Measurements from ENCODE around the gene COG7. TPM values are rescaled to one million over a fixed set of nuclear protein-coding genes. Genes with fewer than 3 reads are reported as not detected.
A peak's percentile ranks its signal among the peaks of the same experiment; 100 is the strongest.

The COG7 gene
- total RNA-seq, 1 experiment from 2014 or later, result 17.9 TPM

- Mint-ChIP-seq H3K27me3 (ENCODE audit: low read depth) (peaks cover 8% of the 10 kb centered on the region), H3K9me3 (peaks cover 5 to 9% of the 10 kb centered on the region in 2 experiments; a peak in 2 of 5 replicates), H3K36me3 (ENCODE audit: insufficient read depth in 1 of 3, low read depth in 3 of 3) (peaks cover 0 to 4% (median 0%) of the 10 kb centered on the region in 3 experiments; a peak in 2 of 7 replicates), H3K4me3 (no peak overlapping the region), H3K27ac (peak overlapping the region in 2 of 3 experiments; percentile 62 to 90; a peak in 4 of 7 replicates), H3K4me1 (peaks cover 22 to 35% of the 10 kb centered on the region in 2 experiments)
- Histone ChIP-seq H4K20me1 (ENCODE audit: control insufficient read depth, insufficient read depth, insufficient read length) (no peaks in the 10 kb centered on the region), H3K14ac (ENCODE audit: insufficient read depth, low read length) (no peak overlapping the region), H3K27me3 (ENCODE audit: insufficient read depth, low read length) (no peaks in the 10 kb centered on the region), H2AFZ (ENCODE audit: low read length) (no peak overlapping the region), H3K56ac (ENCODE audit: insufficient read length, low read depth, low read length) (no peak overlapping the region), H3K9ac (ENCODE audit: extremely low read depth, insufficient read length, low read length) (no peak overlapping the region), H3K18ac (ENCODE audit: insufficient read length, low read depth, low read length) (no peak overlapping the region), H3K9me3 (ENCODE audit: control insufficient read depth, low read depth, low read length) (no peaks in the 10 kb centered on the region), H2BK120ac (ENCODE audit: low read depth, low read length, poor library complexity, severe bottlenecking) (no peak overlapping the region), H4K8ac (replicated peaks; ENCODE audit: insufficient read length, low read depth, low read length) (no peak overlapping the region), H2BK15ac (ENCODE audit: low read depth, low read length) (no peak overlapping the region), H2BK20ac (ENCODE audit: low read depth, low read length, poor library complexity, severe bottlenecking) (no peak overlapping the region), H3K4ac (ENCODE audit: low read depth, low read length) (no peak overlapping the region), H3K27ac (ENCODE audit: insufficient read length, low read depth, low read length) (no peak overlapping the region), H2AK5ac (ENCODE audit: insufficient read length, low read length) (no peak overlapping the region), H2BK5ac (ENCODE audit: insufficient read length, low read length) (no peak overlapping the region), H4K5ac (ENCODE audit: insufficient read length, low read depth, low read length) (no peak overlapping the region), H3K23me2 (ENCODE audit: insufficient read length, low read depth, low read length, poor library complexity, severe bottlenecking) (no peaks in the 10 kb centered on the region), H3K79me2 (ENCODE audit: insufficient read depth, low read length) (no peaks in the 10 kb centered on the region), H3K79me1 (ENCODE audit: insufficient read depth, low read depth, low read length, poor library complexity, severe bottlenecking) (no peaks in the 10 kb centered on the region), H4K91ac (ENCODE audit: insufficient read length, low read depth, low read length) (no peak overlapping the region), H2BK12ac (ENCODE audit: insufficient read length, low read depth, low read length) (no peak overlapping the region), H3K4me2 (ENCODE audit: insufficient read depth, insufficient read length, low read length) (no peak overlapping the region), H3K4me1 (ENCODE audit: insufficient read depth, low read length) (no peaks in the 10 kb centered on the region), H3K23ac (ENCODE audit: insufficient read length, low read depth, low read length) (no peak overlapping the region), H3T11ph (ENCODE audit: low read length) (no peak overlapping the region)
- DNase-seq, result no peak
- no peak for TF ChIP-seq CTCF (conservative IDR thresholded peaks at IDR 0.05)
- WGBS (ENCODE audit: extremely low coverage, insufficient read length, low lambda C conversion rate), result no CpG with 5 or more reads among the region's 5 CpGs
These were observed 109.1 kb downstream of the COG7 start for GRCh38 chr16:23343643-23344612.

Data from H9 (cell line).